Neural progenitor cell (in vitro differentiated cells): ENCODE measurements around the gene MTHFSD. TPM values are rescaled to one million over a fixed set of nuclear protein-coding genes. Genes with fewer than 3 reads are reported as not detected.
A peak's percentile ranks its signal among the peaks of the same experiment; 100 is the strongest.

Experiments
- DNase-seq: peaks from one replicate; pipeline ENCODE4 v3.0.0-alpha.2; 2016; ENCODE audit warnings: low spot score
- H2AFZ ChIP-seq: fragments of 200-600 bp; sonication (generic); replicated peaks from 2 replicates; pipeline ENCODE4 v1.6.1; 2016; ENCODE audit warnings: antibody characterized with exemption
- H3F3A ChIP-seq: fragments of 200-600 bp; sonication (generic); 2 replicates; pipeline ENCODE4 v1.6.1; 2016; ENCODE audit warnings: antibody characterized with exemption, low read depth
- H3K27ac ChIP-seq: fragments of 200-600 bp; sonication (generic); 2 replicates; pipeline ENCODE4 v1.5.1; 2016; ENCODE audit warnings: mild to moderate bottlenecking
- H3K27me3 ChIP-seq: fragments of 200-600 bp; sonication (generic); 2 replicates; pipeline ENCODE4 v1.6.1; 2016; ENCODE audit warnings: mild to moderate bottlenecking, moderate library complexity
- H3K36me3 ChIP-seq: fragments of 200-600 bp; sonication (generic); 2 replicates; pipeline ENCODE4 v1.5.1; 2016
- H3K4me1 ChIP-seq: fragments of 200-600 bp; sonication (generic); 2 replicates; pipeline ENCODE4 v1.6.1; 2016; ENCODE audit warnings: mixed run types
- H3K4me2 ChIP-seq: fragments of 200-600 bp; sonication (generic); 2 replicates; pipeline ENCODE4 v1.6.1; 2016
- H3K4me3 ChIP-seq: fragments of 200-600 bp; sonication (generic); 2 replicates; pipeline ENCODE4 v1.5.1; 2016
- H3K79me2 ChIP-seq: fragments of 200-600 bp; sonication (generic); 2 replicates; pipeline ENCODE4 v1.6.1; 2016; ENCODE audit warnings: low read depth
- H3K9ac ChIP-seq: fragments of 200-600 bp; sonication (generic); 2 replicates; pipeline ENCODE4 v1.6.1; 2016
- H3K9me3 ChIP-seq: fragments of 200-600 bp; sonication (generic); 2 replicates; pipeline ENCODE4 v1.5.1; 2016; ENCODE audit warnings: low read depth
- H4K20me1 ChIP-seq: fragments of 200-600 bp; sonication (generic); 2 replicates; pipeline ENCODE4 v1.6.1; 2016; ENCODE audit warnings: low read depth
- H3K27ac Mint-ChIP-seq: 3 replicates; pipeline ENCODE4 v1.8.0; 2021; ENCODE audit warnings: mixed read lengths
- H3K27me3 Mint-ChIP-seq: 2 replicates; pipeline ENCODE4 v1.8.0; 2022; ENCODE audit warnings: low read depth, mild to moderate bottlenecking, inconsistent platforms, moderate library complexity, mixed read lengths; ENCODE audit not compliant: insufficient read depth
- H3K36me3 Mint-ChIP-seq: 3 replicates; pipeline ENCODE4 v1.8.0; 2021; ENCODE audit warnings: mixed read lengths
- H3K4me1 Mint-ChIP-seq: 3 replicates; pipeline ENCODE4 v1.8.0; 2021; ENCODE audit warnings: mixed read lengths
- H3K4me3 Mint-ChIP-seq: 3 replicates; pipeline ENCODE4 v1.8.0; 2021; ENCODE audit warnings: mild to moderate bottlenecking, moderate library complexity, mixed read lengths
- H3K9me3 Mint-ChIP-seq: 3 replicates; pipeline ENCODE4 v1.8.0; 2020; ENCODE audit warnings: mixed read lengths
- EZH2 ChIP-seq: fragments of 200-600 bp; sonication (generic); IDR thresholded peaks from 2 replicates; pipeline ENCODE4 v1.6.1; 2017; ENCODE audit warnings: antibody characterized with exemption, mild to moderate bottlenecking, moderate library complexity
- EZH2phosphoT487 ChIP-seq: fragments of 200-600 bp; sonication (generic); IDR thresholded peaks from 2 replicates; pipeline ENCODE4 v1.6.1; 2017; ENCODE audit warnings: antibody characterized with exemption
- total RNA-seq: library from RNA; depleted of rRNA; stranded (reverse); fragments of >200 nt; gene quantifications from 2 replicates; pipeline ENCODE4 v1.2.3, GENCODE V29; 2015; ENCODE audit warnings: low replicate concordance
- TF ChIP-seq, protein P1 (sequence below): fragments of 200-600 bp; sonication (generic); IDR thresholded peaks from 2 replicates; pipeline ENCODE4 v1.5.1; 2017; ENCODE audit warnings: antibody characterized with exemption, mild to moderate bottlenecking

The MTHFSD gene
- total RNA-seq, 1 donor from 2014 or later, result 17.4 TPM

DNA sequence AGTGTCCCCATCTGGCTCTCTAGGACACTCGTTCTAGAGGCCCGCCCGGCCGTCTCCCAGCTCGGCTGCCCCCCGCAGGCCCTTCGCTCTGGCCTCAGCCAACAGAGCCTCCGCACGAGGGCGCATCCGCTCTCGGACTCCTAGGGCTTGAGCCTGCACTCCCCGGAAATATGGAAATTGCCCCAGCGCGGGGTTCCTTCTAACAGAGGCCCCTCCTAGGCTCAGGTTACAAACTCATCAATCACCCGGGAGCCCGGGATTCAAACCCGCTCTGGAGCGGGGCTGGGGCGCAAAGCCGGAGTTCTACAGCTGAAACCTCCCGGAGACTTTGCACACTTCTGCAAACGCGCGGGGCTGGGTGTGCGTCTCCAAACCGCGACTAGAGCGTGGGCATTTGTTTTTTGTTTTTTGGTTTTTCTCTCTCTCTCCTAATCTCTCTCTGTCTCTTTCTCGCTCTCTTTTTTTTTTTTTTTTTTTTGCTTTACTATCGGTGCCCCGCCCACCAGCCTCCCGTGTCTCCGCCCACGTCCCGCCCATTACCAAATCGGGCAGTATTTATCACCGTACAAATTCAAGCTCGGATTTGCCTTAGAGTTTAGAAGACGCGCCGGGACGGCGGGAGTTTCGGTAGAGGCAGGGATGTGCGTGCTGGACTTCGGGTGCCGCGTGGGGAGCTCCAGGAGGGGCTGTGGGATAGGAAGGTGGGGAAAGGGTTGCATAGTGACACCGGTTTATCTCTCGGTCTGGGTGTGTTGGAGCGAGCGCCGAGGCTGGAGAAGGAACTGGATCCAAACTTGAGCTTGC is 20.9 kb upstream of the MTHFSD start:
- Mint-ChIP-seq H3K4me1 (peaks cover 26% of the 10 kb centered on the region), H3K36me3 (no peaks in the 10 kb centered on the region), H3K27ac (no peak overlapping the region), H3K27me3 (peaks cover 87% of the 10 kb centered on the region), H3K9me3 (no peaks in the 10 kb centered on the region), H3K4me3 (peak overlapping the region; percentile 90)
- H3F3A ChIP-seq, result peaks cover 6% of the 10 kb centered on the region
- TF ChIP-seq, protein P1, sequence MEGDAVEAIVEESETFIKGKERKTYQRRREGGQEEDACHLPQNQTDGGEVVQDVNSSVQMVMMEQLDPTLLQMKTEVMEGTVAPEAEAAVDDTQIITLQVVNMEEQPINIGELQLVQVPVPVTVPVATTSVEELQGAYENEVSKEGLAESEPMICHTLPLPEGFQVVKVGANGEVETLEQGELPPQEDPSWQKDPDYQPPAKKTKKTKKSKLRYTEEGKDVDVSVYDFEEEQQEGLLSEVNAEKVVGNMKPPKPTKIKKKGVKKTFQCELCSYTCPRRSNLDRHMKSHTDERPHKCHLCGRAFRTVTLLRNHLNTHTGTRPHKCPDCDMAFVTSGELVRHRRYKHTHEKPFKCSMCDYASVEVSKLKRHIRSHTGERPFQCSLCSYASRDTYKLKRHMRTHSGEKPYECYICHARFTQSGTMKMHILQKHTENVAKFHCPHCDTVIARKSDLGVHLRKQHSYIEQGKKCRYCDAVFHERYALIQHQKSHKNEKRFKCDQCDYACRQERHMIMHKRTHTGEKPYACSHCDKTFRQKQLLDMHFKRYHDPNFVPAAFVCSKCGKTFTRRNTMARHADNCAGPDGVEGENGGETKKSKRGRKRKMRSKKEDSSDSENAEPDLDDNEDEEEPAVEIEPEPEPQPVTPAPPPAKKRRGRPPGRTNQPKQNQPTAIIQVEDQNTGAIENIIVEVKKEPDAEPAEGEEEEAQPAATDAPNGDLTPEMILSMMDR, result peak; percentile 73
- TF ChIP-seq EZH2, result peak; percentile 72
- no peak for TF ChIP-seq EZH2phosphoT487
- no peaks in the 10 kb centered on the region for H3K9me3 ChIP-seq
- peak; percentile 97 for DNase-seq
- no peak overlapping the region for H2AFZ ChIP-seq
- peaks cover 12% of the 10 kb centered on the region for H4K20me1 ChIP-seq
- H3K4me3 ChIP-seq, result peak overlapping the region; percentile 53
- H3K4me2 ChIP-seq, result peak overlapping the region; percentile 60
- no peaks in the 10 kb centered on the region for H3K79me2 ChIP-seq
- H3K9ac ChIP-seq, result no peak overlapping the region
- no peaks in the 10 kb centered on the region for H3K36me3 ChIP-seq
- peaks cover 99% of the 10 kb centered on the region for H3K27me3 ChIP-seq
- H3K27ac ChIP-seq, result no peak overlapping the region
- H3K4me1 ChIP-seq, result peaks cover 12% of the 10 kb centered on the region

DNA sequence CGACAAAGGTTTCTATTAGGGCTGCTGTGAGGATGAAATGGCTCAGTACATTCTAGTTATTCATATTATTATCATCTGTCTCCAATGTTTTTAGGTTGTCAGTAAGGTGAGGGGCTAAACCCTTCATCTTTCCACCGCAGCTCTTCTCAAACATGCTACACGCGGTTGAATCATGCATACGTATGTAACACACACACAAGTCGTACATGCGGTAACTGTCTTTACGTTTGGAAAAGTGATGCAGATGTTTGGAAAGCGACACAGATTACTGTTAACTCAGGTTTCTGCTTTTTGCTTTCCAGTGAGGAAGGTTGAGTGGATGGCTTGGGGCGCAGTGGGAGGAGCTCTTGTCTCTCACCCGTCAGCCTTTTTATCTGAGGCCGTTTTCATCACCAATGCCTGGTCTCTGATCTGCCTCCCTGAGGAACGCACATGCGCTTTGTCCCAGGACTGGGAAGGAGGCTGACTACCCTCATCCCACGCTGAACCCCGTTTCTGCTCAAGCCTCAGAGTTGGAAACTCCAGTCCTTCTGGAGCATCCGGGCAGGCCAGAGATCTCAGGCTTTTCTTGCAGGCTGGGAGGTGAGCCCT is 20.2 kb upstream of the MTHFSD start:
- H3K79me2 ChIP-seq, result no peaks in the 10 kb centered on the region
- H3K9ac ChIP-seq, result no peak overlapping the region
- peak overlapping the region; percentile 53 for H3K4me3 ChIP-seq

DNA sequence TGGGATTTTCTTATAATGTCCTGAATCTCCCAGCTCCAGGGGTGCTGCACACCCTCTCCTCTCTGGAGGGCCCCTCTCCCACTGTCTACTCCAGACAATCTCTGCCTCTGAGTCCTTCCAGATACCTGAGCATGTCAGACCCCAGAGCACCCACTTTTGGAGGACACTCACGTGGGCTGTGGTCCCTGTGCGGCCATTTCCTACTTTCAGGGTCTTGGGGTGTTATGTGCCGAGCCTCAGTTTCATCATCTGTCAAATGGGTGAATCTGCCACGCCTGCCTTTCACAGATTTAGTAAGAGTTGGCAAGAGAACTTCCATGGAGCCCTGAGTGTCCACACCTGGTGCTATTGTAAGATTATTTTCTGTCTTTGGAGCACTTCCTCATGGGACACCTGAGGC is 19.6 kb upstream of the MTHFSD start:
- Mint-ChIP-seq H3K27me3 (peaks cover 87% of the 10 kb centered on the region), H3K27ac (no peak overlapping the region), H3K4me3 (no peak overlapping the region), H3K36me3 (no peaks in the 10 kb centered on the region), H3K4me1 (peaks cover 28% of the 10 kb centered on the region), H3K9me3 (no peaks in the 10 kb centered on the region)
- Histone ChIP-seq H2AFZ (no peak overlapping the region), H3K4me2 (no peak overlapping the region), H3K36me3 (no peaks in the 10 kb centered on the region), H3K27me3 (peaks cover 99% of the 10 kb centered on the region), H3K9me3 (no peaks in the 10 kb centered on the region), H3K4me3 (no peak overlapping the region), H3K27ac (no peak overlapping the region), H4K20me1 (peaks cover 25% of the 10 kb centered on the region), H3F3A (peaks cover 11% of the 10 kb centered on the region), H3K4me1 (peaks cover 17% of the 10 kb centered on the region), H3K79me2 (no peaks in the 10 kb centered on the region), H3K9ac (no peak overlapping the region)
- TF ChIP-seq, protein P1, result no peak
- no peak for TF ChIP-seq EZH2phosphoT487
- DNase-seq, result no peak

More for the DNA sequence above, 20.2 kb upstream of the MTHFSD start:
- TF ChIP-seq EZH2, result no peak
- TF ChIP-seq, protein P1, result no peak
- no peak for TF ChIP-seq EZH2phosphoT487
- H3K27ac ChIP-seq, result no peak overlapping the region
- H3K36me3 ChIP-seq, result no peaks in the 10 kb centered on the region
- peaks cover 11% of the 10 kb centered on the region for H3F3A ChIP-seq
- peaks cover 99% of the 10 kb centered on the region for H3K27me3 ChIP-seq
- Mint-ChIP-seq H3K27me3 (peaks cover 87% of the 10 kb centered on the region), H3K36me3 (no peaks in the 10 kb centered on the region), H3K4me1 (peaks cover 30% of the 10 kb centered on the region), H3K9me3 (no peaks in the 10 kb centered on the region), H3K27ac (no peak overlapping the region), H3K4me3 (peak overlapping the region; percentile 90)
- no peak for DNase-seq
- peaks cover 17% of the 10 kb centered on the region for H3K4me1 ChIP-seq
- no peak overlapping the region for H2AFZ ChIP-seq
- H4K20me1 ChIP-seq, result peaks cover 20% of the 10 kb centered on the region
- H3K4me2 ChIP-seq, result peak overlapping the region; percentile 60
- H3K9me3 ChIP-seq, result no peaks in the 10 kb centered on the region
